ENCODE results near the gene ITGA11.

- TF ChIP-seq TEAD4 (IDR thresholded peaks at IDR 0.05; ENCODE audit: borderline replicate concordance, insufficient read depth) = no peak
- TF ChIP-seq CTCF (IDR thresholded peaks at IDR 0.05) = no peak
- no peak for TF ChIP-seq USF1 (IDR thresholded peaks at IDR 0.05; ENCODE audit: borderline replicate concordance, low read depth)
- TF ChIP-seq YY1 (IDR thresholded peaks at IDR 0.05; ENCODE audit: low read depth) = no peak
- no peak for TF ChIP-seq EP300 (IDR thresholded peaks at IDR 0.05; ENCODE audit: borderline replicate concordance in 1 of 2, low read depth in 1 of 2, low read length in 1 of 2)
- no peak for TF ChIP-seq RCOR1 (IDR thresholded peaks at IDR 0.05; ENCODE audit: low read length)
- TF ChIP-seq POLR2AphosphoS5 (IDR thresholded peaks at IDR 0.05; ENCODE audit: low read depth, low read length) = no peak
- TF ChIP-seq REST (IDR thresholded peaks at IDR 0.05; ENCODE audit: low read depth, low read length) = no peak
- no peak for TF ChIP-seq CHD2 (IDR thresholded peaks at IDR 0.05; ENCODE audit: low read length, partially characterized antibody)
- TF ChIP-seq MAX (IDR thresholded peaks at IDR 0.05; ENCODE audit: low read depth) = no peak
- TF ChIP-seq RFX5 (IDR thresholded peaks at IDR 0.05; ENCODE audit: low read length) = no peak
- no peak for TF ChIP-seq SIN3A (IDR thresholded peaks at IDR 0.05; ENCODE audit: borderline replicate concordance, low read depth, low read length)
Observed at GRCh38 chr15:68353421-68354135, 78.4 kb downstream of the ITGA11 start.

Measured in SK-N-SH (cell line).